T follicular helper cell (primary cell): ENCODE results near the gene ATP6V1G1.
"Not testable (repeated sequence)": the region's sequence is repeated elsewhere in the genome, so short reads cannot be mapped to it uniquely, and the experiment has no call there.

Experiments used
- DNase-seq: peaks from one replicate; pipeline ENCODE4 v3.0.0-alpha.2; 2020; ENCODE audit warnings: low read depth

Gene ATP6V1G1

GRCh38 chr9:114578134-114578533, 9.4 kb upstream of the ATP6V1G1 start:
- DNase-seq = not testable (repeated sequence)

- DNase-seq = no peak
Observed at GRCh38 chr9:114580609-114581193, 6.9 kb upstream of the ATP6V1G1 start.

DNA sequence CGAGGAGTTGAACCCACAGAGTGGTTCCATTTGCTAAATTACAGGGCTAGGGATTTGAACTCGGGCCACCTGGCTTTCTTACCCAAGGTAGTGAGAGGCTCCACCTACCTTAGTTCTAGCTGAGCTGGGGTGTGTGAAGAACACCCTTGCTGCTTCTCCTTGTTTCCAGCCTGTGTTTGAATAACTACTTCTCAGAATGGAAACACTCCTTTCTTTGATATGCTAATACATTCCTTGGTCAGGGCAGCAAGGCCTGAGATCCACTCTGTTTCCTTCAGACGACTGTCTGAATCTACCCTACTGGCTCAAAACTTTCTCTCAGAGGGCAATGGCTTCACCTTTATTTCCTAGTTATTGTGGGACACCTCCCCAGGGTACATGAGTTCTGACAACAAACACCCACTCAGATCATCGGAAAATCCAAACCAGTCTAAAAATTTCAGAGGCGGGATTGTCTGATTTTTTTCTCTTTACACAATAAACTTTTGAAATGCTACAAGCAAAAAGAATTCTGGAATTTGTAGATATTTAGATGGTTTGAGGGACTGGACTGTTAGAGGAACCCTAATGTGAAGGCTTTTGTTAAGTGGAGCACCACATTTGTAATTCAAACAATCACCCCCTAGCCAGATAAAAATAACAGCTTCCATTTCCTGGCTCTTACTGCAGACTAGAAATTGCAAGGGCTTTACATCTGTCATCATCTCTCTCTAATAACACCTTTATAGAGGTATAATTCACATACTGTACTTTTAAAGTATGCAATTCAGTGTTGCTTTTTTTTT, 4.0 kb upstream of the ATP6V1G1 start:
- no peak for DNase-seq

- DNase-seq = no peak
Observed at GRCh38 chr9:114588210-114588609, 641 bp downstream of the ATP6V1G1 start.

DNA sequence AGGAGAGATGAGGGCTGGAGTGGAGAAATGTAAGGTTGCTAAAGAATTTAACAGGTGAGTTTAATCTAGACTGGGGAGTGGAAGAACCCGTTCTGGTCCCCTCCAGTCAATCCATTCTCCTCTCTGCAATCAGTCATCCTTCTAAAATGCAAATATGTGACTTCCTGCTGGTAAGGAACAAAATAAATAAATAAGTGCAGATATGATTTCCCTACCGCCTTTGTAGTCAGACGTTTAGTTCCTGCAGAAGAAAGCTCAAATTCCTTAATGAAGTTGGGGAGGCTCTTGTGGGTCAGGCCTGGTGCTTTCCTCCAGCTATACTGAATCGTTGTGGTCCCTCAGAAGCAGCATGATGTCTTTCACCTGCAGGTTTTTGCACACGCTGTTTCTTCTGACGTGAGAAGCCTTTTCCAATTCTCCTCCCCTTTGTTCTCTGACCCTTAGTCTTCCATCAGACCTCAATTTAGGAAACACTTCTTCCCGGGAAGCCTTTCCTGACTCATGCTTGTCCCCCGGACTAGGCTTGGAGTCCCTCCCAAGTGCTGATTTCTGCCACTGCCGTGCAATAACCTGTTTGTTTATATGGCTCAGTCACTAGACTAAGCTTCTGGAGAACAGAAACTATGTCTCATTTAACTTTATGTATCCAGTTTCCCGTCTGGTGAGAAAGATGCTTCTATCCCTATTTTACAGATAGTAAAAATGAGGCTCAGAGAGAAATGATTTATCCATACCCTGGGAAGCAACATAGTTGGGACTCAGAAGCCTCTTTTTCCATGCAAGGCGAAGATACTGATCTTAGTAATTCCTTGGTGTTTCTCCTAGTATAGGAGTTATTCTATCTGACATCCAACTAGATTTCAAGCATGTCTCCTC, 1.3 kb downstream of the ATP6V1G1 start:
- no peak for DNase-seq

DNA sequence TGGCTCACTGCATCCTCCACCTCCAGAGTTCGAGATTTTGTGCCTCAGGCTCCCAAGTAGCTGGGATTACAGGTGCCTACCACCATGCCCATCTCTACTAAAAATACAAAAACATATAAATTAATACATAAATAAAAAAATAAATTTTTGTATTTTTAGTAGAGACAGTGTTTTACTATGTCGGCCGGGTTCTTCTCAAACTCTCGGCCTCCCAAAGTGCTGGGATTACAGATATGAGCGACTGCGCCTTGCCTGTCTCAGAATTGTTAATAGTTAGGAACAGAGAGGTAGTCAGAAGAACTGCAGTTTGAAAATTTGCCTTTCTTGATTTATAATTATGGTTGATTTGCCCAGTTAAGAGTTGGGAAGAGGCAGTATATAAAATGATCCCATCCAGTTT, 2.8 kb downstream of the ATP6V1G1 start:
- no peak for DNase-seq

- DNase-seq = no peak
Observed at GRCh38 chr9:114591291-114591787, 3.8 kb downstream of the ATP6V1G1 start.

- DNase-seq = no peak
Observed at GRCh38 chr9:114591849-114592248, 4.3 kb downstream of the ATP6V1G1 start.

- peak; percentile 51 for DNase-seq
Observed at GRCh38 chr9:114592356-114592755, 4.8 kb downstream of the ATP6V1G1 start.

GRCh38 chr9:114594136-114594535, 6.6 kb downstream of the ATP6V1G1 start:
- DNase-seq = no peak

DNA sequence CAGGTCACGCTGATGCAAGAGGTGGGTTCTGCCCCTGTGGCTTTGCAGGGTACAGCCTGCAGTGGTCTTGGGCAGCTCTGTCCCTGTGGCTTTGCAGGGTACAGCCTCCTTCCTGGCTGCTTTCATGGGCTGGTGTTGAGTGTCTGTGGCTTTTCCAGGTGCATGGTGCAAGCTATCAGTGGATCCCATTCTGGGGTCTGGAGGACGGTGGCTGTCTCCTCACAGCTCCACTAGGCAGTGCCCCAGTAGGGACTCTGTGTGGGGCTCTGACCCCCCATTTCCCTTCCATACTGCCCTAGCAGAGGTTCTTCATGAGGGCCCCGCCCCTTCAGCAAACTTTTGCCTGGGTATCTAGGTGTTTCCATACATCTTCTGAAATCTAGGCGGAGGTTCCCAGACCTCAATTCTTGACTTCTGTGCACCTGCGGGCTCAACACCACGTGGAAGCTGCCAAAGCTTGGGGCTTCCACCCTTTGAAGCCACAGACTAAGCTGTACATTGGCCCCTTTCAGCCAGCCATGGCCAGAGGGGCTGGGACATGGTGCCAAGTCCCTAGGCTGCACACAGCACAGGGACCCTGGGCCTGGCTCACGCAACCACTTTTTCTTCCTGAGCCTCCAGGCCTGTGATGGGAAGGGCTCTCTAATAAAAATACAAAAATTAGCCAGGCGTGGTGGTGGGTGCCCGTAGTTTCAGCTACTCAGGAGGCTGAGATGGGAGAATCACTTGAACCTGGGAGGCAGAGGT, 13.1 kb downstream of the ATP6V1G1 start:
- DNase-seq = not testable (repeated sequence)

GRCh38 chr9:114601787-114602186, 14.2 kb downstream of the ATP6V1G1 start:
- not testable (repeated sequence) for DNase-seq

DNA sequence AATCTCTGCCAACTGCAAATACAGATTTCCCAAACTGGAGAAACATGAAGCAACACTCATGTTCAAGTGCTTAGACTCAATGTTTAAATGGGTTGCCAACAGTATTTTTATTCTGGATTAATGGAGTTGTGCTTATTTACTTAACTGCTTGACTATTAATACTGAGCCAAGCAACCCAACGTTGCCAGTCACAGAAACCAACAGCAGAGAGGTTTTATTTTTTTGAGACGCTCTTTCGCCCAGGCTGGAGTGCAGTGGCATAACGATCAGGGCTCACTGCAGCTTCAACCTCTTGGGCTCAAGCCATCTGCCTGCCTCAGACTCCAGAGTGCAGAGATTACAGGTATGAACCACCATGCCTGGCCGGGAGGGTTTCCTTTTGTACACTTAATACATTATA, 15.1 kb downstream of the ATP6V1G1 start:
- DNase-seq = no peak

- DNase-seq = no peak
Observed at GRCh38 chr9:114603248-114603647, 15.7 kb downstream of the ATP6V1G1 start.

DNA sequence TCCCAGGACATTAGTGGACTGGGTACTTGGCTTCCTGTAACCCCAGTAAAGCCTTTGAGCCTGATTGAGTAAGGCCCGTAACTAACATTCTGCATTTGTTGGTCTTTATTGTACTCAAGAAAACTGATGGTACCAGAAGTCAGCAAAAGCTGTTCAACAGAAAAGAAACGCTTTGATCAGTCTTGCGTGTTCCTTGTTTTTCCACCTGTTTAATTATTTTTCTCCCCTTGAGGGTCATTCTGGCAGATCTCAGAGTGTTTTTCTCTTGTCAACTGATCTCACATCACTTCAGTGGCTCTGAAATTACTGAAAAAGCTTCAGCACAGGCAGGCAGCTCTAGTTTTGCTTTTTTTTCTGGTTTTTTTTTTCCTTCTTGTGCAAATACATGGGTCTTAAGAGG, 17.4 kb downstream of the ATP6V1G1 start:
- no peak for DNase-seq

- no peak for DNase-seq
Observed at GRCh38 chr9:114606068-114606467, 18.5 kb downstream of the ATP6V1G1 start.

DNA sequence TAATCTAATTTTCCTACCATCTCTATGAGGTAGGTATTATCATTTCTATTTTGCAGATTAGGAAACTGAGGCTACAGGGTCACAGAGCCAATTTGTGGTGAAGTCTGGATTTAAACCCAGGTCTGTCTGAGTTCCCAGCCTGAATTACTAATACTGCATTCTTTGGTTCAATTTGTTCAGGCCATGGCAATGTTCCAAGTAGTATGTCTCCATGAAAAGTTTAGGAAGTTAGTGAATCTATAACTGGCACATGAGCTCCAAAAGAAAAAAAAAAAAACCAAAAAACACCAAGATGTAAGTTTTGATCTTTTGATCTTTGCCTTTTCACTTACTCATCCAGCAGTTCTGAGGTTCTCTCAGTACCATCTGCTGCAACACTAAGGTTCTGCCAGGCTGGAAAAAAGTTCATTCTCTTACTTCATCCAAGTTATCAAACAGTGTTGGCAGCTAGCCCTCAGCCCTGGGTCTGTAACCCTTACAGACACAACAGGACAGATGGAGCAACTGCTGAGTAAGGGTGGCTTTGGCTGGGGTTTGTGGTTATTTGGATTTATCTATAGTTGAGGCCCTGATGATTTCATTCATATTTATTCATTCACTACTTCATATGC, 19.1 kb downstream of the ATP6V1G1 start:
- no peak for DNase-seq

DNA sequence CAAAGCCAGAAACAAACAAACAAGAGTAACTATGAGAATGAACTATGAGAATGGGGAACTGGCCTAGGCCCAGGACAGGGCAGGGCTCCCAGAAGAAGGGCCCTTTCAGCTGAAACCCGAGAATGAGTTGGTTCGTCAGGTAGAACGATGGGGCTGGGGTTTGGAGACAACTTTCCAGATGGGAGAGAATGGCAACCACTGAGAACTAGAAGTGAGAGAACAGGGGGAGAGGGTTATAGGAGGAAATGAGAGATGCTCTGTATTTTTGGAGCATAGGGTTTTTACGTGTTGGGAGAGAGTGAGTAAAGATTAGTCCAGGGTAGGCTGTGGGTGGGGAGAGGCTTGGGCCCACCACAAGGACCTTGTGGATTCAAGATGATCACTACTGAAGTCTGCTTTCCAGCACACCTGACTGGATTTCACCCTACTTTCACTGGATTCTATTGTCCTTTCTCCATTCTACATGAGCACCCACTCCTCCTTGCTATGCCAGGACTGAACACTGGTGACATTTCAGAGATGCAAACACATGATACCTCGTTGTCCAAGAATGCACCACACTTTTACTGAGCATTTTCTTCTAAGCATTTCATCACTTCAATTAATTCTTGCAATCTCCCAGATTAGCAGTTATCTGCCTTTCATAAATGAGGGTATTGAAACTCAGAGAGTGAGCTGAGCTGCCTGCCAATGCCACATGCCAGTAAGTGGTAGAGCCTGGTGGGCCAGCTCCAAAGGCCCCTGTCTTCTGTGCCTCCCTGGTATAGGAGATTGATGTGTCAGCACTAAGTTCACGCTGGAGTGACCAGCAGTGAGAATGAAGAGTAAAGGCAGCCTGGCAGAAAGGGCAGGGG, 20.3 kb downstream of the ATP6V1G1 start:
- DNase-seq = no peak

DNA sequence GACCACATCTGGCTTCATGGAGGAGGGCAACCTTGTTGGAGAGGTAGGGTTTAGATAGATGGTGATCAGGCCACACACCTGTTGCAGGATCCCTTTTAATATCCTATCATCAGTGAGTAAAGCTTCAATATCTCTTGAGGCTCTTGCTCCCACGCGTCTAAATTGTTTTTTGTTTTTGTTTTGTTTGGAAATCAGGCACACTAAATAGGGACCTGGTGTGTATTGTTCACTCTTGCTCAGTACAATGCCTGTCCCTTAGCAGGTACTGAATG, 20.9 kb downstream of the ATP6V1G1 start:
- DNase-seq = no peak

DNA sequence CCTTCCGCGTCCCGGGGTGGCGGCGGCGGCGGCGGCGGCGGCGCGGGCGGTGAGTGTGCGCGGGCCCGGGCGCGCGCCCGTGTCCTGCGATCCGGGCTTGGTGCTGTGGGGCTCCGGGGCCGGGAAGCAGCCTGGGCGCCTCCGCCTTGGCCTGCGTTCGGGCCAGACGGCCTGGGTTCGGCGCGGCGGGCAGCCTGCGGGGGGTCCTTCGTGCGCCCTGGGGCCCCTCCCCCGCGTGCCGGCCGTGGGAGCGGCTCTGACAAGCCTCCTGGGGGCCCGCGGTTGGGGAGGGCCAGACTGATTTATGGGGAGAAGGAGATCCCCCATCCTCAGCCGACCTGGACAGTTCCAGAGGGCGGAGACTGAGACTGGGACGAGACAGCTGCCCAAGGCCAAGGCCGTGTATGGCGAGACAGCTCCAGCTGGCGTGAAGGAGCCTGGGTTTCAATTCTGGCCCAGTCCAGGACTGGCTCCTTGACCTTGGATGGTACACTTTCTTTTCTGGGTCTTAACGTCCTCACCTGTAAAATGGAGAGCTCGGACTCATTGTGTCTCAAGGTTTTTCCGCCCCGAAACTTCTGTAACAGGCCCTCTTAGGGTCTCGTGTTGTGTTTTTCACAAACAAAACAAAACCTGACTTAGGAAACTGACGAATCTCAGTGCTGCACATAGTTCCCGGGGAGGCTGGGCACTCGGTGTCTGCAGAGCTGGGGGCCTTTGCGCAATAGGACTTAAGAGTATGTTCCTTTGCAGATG, 24.1 kb downstream of the ATP6V1G1 start:
- DNase-seq = peak; percentile 25
